G401 (cell line): Measurements from ENCODE around the gene PDHX. TPM values are rescaled to one million over a fixed set of nuclear protein-coding genes. Genes with fewer than 3 reads are reported as not detected.
"Not testable (repeated sequence)": the region's sequence is repeated elsewhere in the genome, so short reads cannot be mapped to it uniquely, and the experiment has no call there.

Experiments used
- DNase-seq: peaks from one replicate; pipeline ENCODE4 v3.0.0-alpha.2; 2015; ENCODE audit warnings: low spot score
- in situ Hi-C: cut with HindIII; loops from 2 replicates; pipeline ENCODE4 v1.10.0; 2016; ENCODE audit warnings: low sequenced_read_pairs, mixed read lengths
- total RNA-seq: library from RNA; depleted of rRNA; stranded (reverse); fragments of >200 nt; shearing (Covaris generic); gene quantifications from 2 replicates; pipeline ENCODE4 v1.2.3, GENCODE V29; 2014

Gene PDHX
- total RNA-seq, 1 experiment from 2014 or later = 40.6 TPM

DNA sequence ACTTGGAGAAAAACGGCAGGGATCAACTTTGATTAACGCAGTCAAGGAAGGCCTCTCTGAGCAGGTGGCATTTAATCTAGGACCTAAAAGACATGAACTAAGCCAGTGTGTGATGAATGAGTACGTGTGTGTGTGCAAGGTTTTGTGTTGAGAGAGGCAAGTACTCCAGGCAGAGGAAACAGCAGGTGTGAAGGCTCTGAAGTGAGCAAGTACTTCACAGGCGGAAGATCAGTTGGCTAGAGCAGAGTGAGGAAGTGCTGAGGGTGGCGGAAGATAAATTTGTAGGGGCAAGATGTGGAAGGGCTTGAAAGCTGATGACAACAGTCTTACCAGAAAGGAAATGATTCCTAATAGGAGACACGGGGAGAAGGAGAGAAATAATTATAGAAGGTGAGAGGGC lies 7.0 kb upstream of the PDHX start:
- no peak for DNase-seq
- in situ Hi-C loops = no loop called here

DNA sequence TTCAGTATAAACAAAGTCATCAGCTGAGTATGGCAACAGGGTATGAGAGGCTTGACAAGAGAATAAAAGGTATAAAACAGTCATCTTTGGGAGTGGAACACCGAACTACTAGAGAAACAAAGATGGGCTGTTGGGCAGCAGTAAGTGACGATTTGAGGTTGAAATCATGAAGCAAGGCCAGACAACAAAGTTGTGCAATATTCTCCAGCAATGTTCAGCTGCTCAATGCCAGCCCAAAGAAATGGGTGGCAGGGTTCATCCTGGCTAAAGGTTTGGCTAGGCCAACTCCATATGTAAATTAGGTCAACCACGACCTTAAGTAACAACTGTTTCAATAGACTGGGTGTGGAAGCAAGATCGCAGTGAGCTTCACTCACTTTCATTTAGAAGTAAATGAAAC lies 6.5 kb upstream of the PDHX start:
- in situ Hi-C loops = no loop called here
- no peak for DNase-seq

DNA sequence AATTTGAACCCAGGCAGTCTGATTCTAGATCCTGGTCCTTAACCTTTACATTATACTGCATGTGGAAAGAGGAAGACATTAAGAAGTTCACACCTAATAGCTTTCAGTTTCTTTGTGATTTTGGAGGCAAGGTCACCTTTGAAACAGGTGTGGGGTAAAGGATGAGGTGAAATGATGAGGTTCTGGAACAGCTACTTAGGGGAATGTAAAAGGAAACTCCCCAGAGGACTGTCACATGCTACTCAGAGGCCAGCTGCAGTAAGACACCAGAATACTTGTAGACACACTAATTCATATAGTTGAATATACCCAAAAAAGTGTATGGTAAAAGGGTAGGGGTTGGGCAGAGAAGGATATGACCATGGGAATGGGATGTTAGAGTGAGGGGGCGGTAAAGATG lies 5.6 kb upstream of the PDHX start:
- in situ Hi-C loops = no loop called here
- no peak for DNase-seq

DNA sequence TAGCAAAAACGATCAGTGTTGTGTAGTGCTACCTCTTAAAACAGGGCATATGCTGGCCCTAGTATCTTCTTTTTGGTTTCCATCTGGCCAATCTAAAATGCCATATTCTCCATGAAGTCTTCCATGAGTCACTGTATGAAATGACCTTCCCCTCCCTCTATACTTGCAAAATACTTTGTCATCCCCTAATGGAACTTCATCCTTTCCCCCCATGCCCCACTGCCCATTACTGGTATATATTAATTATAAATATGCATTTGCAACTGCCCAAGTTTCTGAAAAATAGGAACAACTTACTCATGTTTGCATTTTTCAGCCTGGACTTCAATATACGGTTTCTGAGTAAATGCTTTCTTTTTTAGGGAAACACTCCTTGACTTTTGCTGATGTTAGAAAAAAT lies 4.7 kb upstream of the PDHX start:
- in situ Hi-C loops = no loop called here
- no peak for DNase-seq

DNA sequence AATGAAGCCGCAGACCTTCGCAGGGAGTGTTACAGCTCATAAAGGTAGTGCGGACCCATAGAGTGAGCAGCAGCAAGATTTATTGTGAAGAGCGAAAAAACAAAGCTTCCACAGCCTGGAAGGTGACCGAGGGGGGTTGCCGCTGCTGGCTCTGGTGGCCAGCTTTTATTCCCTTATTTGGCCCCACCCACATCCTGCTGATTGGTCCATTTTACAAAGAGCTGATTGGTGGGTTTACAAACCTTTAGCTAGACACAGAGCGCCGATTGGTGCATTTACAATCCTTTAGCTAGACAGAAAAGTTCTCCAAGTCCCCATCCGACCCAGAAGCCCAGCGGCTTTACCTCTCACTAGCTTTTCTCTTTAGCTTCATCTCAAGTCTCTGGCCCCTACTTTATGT lies 2.9 kb upstream of the PDHX start:
- in situ Hi-C loops, DNase-seq: not testable (repeated sequence)

DNA sequence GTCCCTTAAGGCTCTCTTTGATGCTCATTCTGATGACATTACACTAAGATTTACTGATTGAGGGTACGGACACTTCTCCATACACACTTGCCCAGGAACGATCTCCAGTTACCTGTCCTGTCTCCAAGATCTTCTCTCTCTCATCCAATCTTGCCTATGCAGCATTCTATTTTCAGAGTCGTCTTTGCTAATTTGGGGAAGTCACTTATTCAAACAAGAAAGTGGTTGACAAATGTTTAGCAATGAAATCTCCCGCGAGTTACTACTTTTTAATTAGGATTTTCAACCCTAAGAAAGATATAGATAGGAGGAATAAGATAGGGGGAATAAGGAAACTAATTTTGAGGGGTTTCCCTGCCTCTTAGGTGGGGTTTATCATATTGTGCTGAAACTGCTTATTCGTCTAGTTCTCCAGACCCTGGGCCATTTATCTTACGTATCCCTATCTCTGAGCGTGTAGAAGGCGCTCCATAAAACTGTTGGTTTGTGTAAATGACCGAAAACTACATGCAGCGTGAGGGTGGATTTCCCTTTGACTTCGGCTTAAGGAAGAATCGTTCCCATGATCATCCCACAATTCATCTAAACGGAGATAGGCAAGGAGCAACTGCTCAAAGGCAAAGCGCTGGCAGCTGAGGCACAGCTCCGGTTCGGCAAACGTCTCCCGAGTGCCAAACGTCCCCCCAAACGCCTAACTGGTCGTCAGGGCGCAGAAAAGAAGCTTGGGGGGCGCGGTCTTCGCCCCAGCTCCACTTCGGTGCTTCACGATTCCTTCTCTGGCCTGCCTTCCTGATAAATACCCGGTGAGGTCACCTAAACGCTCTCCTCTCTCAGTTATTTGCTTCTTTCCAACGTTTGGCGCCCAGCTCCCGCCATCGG lies 1.0 kb upstream of the PDHX start:
- in situ Hi-C loops = no loop called here

DNA sequence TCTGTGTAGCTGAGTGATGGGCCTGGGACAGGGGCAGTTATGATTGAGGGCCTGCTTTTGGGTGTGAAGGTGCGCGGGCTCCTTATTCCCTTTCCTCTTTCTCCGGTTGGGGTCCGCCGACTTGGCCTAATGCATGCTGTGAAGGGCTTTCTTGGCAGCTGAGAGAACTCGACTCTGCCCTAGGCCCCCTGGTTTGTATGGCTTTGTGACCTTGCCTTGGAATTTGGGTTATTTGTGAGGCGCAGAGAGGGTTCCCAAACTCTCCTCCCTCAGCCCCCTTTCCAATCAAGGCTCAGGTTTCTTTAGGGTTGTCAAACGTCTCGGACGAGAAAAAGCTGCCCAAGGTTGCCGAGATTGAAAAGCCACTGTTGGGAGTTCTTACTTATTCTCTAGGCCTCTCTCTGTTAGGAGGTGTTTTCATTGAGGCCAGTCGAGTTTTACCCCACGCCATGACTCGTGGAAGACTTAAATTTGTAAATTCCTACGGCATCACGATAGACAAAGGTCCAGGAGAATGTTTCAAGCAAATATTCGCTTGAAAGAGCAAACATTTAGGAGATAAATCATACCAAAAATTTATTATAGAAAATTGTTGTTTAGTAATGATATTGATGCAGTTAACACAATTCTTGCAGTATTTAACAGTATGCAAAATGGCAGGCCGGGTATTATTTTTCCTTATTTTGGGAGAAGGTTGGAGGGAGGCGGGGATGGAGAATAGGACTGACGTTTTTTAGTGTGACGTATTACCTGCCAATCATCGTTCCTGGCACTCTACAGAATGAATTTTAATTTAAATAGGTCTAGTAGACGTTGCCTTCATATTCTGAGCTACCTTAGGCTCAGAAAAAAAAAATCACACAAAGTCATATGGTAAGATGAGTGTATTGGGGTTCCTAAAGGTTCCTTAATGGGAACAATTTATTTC lies 689 bp downstream of the PDHX start:
- DNase-seq = peak; percentile 19
- in situ Hi-C loops = no loop called here

More for the DNA sequence above, 1.0 kb upstream of the PDHX start:
- DNase-seq = peak; percentile 67

DNA sequence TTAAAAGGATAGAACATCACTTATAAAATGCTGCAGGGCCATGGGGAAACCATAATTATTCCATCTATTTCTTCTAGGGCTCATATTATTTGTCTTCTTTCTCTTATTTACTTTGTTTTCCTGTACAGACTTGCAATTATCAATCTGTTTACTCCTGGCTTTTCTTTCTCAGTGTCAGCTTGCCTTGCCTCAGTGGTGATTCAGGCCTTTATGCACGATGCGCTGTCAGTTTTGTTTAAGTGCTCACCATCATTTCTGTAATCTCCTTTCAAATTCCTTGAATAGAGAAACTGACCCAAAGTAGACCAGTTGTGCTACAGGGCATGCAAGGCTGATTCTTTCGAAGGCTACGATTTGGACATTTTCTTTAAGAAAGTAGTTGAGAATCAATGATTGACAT lies 4.7 kb downstream of the PDHX start:
- no peak for DNase-seq
- in situ Hi-C loops = no loop called here

DNA sequence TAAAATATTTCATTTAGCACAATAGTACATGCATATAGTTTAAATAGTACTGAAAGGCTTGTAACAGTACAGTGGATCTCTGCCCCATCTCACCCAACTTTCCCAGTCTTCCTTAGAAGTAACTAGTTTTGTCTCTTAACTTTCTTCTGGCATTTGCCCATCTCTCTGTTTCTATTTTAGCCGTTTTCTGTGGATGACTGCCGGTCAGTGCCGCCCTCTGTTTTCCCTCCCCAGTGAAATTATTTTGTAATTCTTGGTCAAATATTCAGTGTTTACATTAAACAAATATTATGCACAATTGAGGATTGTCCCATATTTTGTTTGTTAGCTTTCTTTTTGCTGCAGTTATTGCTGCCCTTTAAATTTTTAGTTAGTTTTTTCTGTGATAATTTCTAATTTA lies 8.3 kb downstream of the PDHX start:
- in situ Hi-C loops = no loop called here
- no peak for DNase-seq

DNA sequence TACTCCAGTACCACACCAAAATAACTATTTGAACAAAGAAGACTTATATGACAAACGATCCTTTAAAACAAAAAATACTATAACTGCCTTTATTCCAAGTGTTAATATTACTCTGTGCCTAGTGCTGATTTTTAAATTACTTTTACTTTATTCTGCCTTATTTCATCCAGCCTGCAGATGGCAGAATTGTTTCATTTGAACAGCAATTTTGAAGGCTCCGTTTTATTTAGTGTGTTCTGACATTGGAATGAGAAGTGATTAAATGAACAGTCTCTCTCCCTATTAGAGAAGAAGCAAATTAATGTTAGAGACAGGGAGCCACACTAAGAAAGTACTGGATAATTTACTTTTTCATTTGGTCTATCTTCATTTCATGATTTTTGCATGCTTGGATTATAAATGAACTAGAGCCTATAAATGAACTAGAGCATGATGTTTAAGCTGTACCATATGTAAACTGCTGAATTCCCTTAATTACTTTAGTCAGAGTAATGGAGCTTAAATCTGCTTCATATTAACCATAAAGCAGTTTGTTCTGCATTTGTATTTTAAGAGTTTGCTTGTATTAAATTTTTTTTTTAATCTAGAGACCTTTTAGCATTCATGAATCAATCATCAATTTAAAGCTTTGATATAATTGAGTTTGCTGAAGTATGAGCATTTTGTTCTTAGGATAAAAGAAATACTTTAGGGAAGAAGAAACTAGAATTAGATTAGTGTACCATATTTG lies 9.8 kb downstream of the PDHX start:
- in situ Hi-C loops = no loop called here
- peak; percentile 69 for DNase-seq

DNA sequence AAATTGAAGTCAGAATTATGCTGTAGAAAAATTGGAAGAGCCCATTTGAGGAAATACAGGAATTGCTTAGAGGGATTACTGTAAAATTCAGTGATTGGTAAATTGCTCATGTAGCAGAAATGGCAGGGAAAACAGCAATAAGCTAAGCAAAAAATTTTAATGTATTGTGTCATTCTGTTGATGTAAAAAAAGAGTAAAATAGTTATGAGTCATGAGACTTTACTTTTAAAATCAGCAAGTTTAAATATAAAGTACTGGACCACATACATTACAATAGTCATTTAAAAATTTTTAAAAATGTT lies 10.4 kb downstream of the PDHX start:
- in situ Hi-C loops = no loop called here
- no peak for DNase-seq

DNA sequence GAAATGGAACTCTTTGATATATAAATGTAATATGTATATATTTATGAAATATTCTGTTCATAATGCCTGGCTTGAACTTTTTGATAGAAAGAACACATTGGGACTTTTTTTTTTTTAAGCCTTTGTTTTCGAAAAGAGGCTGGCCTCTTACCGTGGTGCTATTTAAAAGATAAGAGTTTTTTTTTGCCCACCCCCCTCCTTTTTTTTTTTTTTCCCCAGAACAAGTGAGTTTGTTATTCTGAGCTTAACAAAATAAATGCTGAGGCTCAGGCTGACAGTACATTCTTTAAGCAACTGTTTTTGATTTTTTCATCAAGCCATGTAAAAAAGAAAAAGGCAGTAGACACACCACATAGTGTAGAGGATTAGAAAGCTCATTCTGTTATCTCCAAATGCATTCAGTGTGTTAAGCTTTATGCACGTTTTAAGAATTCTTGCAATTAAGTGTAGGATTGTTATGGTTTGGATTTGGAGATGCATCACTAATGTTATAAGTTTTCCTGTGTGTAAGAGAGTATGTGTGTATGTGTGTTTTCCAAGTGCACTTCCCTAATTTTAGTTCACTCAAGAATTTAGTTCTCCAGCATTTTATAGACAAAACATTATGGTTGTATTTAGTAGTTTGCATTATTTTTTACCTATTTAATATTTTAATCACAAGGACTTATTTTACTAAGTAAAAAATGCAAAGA lies 12.0 kb downstream of the PDHX start:
- in situ Hi-C loops = no loop called here
- no peak for DNase-seq

DNA sequence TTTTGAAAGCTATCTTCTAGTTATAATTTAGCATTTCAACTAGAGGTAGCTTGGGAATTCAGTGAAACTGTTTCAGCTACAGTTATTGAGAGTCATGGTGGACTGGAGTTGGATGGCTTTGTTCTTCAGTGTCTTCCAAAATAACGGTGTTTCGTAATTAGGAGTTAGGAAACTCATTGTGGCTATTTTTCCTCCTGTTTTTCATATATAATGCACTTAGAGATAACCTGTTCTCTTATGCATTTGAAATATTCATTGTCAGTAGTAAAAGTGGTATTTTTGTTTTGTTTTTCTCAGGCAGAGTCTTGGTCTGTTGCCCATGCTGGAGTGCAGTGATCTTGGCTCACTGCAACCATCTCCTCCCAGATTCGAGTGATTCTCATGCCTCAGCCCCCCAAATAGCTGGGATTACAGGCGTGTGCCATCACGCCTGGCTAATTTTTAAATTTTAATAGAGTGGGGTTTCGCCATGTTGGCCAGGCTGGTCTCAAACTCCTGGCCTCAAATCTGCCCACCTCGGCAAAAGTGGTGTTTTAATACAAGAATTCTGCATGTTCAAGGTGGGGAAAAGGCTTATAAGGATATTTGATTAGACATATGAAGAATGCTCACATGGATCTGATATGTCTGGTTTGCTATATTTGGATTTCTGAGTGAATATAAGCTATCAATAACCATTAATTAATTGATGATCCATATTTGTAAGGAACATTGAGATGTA lies 12.7 kb downstream of the PDHX start:
- in situ Hi-C loops = no loop called here
- no peak for DNase-seq

DNA sequence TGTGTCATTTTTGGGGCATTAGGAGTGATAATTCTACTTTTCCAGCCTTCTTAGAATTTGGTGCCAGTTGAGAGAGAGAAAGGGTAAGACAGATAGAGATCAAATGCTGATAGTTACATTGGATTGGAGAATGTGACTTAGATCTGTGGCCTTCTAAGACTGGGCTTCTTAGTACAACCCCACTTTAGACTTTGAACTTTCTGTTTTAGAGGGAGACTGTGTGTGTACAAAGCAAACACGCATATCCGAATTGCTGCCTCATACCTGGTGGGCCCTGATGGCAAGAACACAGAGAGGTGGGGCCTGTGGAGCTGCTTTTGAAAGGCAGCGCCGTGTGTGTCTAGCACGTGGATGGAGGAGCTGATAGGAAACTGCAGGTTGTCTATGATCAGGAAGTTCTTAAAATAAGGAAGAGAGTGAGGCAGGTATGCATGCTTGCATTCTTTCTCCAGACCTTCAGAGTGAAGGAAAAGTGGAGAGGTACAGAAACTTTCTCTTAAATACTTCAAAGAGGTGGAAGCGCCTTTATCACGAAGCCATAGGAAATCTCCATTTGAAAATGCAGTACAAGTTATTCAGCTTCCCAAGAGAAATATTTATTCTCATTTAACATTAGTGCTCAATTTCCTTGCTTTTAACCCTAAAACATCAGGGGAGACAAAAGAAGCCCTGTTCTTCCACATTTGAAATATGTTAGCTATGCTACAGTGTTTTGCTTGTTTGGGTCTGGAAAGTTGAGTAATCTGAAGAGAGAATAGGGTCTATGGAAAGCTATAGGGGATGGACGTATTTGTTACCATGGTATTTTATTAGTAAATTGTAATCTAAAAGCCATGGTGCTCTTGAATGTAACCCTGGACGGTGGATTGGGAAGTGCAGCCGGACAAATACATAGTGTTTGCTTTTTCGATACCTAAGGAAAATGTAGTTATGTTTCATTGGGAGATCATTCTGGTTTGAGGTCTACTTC lies 13.7 kb downstream of the PDHX start:
- in situ Hi-C loops = no loop called here
- no peak for DNase-seq

DNA sequence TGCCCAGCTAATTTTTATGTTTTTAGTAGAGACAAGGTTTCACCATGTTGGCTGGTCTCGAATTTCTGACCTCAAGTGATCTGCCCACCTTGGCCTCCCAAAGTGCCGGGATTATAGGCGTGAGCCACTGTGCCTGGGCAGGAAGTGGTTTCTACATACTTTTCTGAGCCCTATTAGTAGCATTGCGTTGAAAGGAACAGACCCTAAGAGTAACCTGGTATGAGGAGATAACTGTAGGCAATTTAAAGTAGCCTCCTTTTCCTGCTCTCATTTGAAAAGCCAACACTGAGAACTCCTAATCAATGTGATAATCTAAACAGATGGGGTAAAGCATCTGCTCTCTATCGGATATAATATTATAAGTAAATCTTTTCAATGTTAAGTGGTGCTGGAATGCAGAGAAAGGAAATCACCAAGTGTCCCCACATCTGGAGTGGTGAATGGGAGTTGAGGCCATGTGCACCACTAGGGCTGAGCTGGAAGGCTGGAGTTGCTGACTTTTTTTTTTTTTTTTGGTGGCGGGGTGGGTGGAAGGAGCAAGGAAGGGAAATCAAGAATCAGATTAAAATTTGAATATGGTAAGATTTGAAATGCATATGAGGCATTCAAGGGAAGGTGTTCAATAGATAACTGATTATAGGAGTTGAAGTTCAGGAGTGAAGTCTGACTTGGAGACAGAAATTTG lies 20.7 kb downstream of the PDHX start:
- in situ Hi-C loops = no loop called here
- DNase-seq = no peak

DNA sequence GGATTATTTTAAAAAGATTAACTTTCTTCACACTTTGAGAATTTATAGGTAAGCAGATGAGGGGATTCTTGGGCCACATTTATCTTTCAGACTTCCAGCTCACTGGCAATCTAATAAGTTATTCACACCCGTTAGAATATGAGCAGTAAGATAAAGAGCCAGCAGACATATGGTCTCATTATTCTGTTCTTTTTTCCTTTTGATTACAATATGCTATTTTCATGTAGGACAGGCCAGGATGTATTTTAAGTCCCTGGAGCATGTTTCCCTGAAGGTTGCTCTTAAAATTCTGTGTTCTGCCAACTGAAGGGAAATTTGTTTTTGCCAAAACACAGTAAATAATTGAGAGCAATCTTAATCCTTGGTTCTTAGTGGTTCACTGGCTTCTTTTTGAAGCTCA lies 22.2 kb downstream of the PDHX start:
- DNase-seq = peak; percentile 58
- in situ Hi-C loops = no loop called here

DNA sequence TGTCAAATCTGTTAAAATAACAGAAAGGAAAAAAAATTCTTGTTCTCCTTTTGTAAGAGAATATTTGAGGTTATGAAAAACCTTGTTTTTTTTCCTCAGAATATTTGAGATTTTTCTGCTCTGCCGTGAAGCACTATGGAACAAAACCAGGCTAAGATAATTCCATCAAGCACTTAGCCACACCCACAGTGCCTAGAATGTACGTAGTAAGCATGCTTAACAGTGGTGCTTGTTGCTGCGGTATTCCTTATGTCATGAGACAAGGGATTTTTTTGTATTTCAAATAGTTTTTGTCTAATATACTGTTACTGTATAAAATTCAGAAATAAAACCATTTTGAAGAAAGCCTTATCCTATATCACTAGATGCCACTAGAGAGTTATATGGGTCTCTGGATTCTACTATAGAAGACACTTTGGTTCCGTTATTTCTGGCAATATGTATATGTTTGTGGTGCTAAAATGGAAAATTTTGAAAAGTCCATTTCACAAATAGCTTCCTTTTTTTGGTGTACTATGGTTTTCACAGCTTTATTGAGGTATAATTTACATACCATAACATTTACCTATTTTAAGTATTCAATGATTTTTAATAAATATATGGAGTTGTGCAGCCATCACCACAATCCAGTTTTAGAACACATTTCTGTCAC lies 23.7 kb downstream of the PDHX start:
- in situ Hi-C loops = no loop called here
- no peak for DNase-seq
